GM18502 (cell line): ENCODE measurements around the gene ADAMTS18.

Experiments used
- ATAC-seq: cut with Tn5 transposase; IDR thresholded peaks from one replicate; pipeline ENCODE4 v1.9.1; 2021; ENCODE audit warnings: mild to moderate bottlenecking; ENCODE audit not compliant: unreplicated experiment, poor library complexity

ADAMTS18 gene

GRCh38 chr16:77435272-77435820, 512 bp upstream of the ADAMTS18 start:
- ATAC-seq: no peak

- ATAC-seq: no peak
Observed at GRCh38 chr16:77434022-77434529, 758 bp downstream of the ADAMTS18 start.

- ATAC-seq: no peak
Observed at GRCh38 chr16:77433146-77433545, 1.7 kb downstream of the ADAMTS18 start.

GRCh38 chr16:77432264-77432663, 2.6 kb downstream of the ADAMTS18 start:
- no peak for ATAC-seq

- ATAC-seq: no peak
Observed at GRCh38 chr16:77430787-77431585, 3.8 kb downstream of the ADAMTS18 start.

- ATAC-seq: no peak
Observed at GRCh38 chr16:77430360-77430759, 4.5 kb downstream of the ADAMTS18 start.

- no peak for ATAC-seq
Observed at GRCh38 chr16:77424871-77425604, 9.8 kb downstream of the ADAMTS18 start.

GRCh38 chr16:77422196-77422784, 12.5 kb downstream of the ADAMTS18 start:
- no peak for ATAC-seq

GRCh38 chr16:77416939-77417480, 17.8 kb downstream of the ADAMTS18 start:
- ATAC-seq: no peak

- no peak for ATAC-seq
Observed at GRCh38 chr16:77414752-77415231, 20.0 kb downstream of the ADAMTS18 start.

- no peak for ATAC-seq
Observed at GRCh38 chr16:77410449-77410848, 24.4 kb downstream of the ADAMTS18 start.

- ATAC-seq: no peak
Observed at GRCh38 chr16:77409311-77409710, 25.5 kb downstream of the ADAMTS18 start.

GRCh38 chr16:77408607-77409006, 26.2 kb downstream of the ADAMTS18 start:
- ATAC-seq: peak; percentile 65

GRCh38 chr16:77406680-77407079, 28.2 kb downstream of the ADAMTS18 start:
- ATAC-seq: no peak

- ATAC-seq: no peak
Observed at GRCh38 chr16:77404775-77405174, 30.1 kb downstream of the ADAMTS18 start.

- ATAC-seq: no peak
Observed at GRCh38 chr16:77403732-77404131, 31.1 kb downstream of the ADAMTS18 start.

- ATAC-seq: no peak
Observed at GRCh38 chr16:77402672-77403071, 32.2 kb downstream of the ADAMTS18 start.

- no peak for ATAC-seq
Observed at GRCh38 chr16:77402118-77402517, 32.7 kb downstream of the ADAMTS18 start.

GRCh38 chr16:77399546-77399945, 35.3 kb downstream of the ADAMTS18 start:
- ATAC-seq: no peak

GRCh38 chr16:77399066-77399465, 35.8 kb downstream of the ADAMTS18 start:
- no peak for ATAC-seq
